ENCODE data around the gene ZNF608.
A peak's percentile ranks its signal among the peaks of the same experiment; 100 is the strongest.

Gene ZNF608

DNA sequence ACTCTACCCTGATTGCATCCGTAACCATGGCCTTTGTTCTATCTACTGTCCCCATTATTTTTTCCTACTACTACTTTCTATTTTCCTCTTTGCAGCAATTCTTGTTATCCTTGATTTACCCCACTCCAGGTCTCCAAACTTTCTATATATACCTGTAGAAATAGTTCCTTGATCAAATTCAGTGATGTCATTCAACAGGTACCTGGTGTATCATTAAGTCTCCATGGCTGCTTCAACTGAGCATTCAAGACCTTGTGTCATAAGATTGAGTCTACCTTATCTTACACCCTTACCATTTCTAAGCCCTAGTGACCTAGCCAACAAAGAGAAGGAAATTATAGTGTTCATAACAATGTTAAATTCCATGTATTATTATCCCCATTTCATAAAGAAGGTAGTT is 35.8 kb upstream of the ZNF608 start:
- no peak overlapping the region for H3K4me3 ChIP-seq
- no peak for DNase-seq (ENCODE audit: low read depth, low spot score)
- no peaks in the 10 kb centered on the region for H3K36me3 ChIP-seq (ENCODE audit: insufficient read depth, low read length)
- no peak overlapping the region for H3K27ac ChIP-seq
- no peaks in the 10 kb centered on the region for H3K9me3 ChIP-seq (ENCODE audit: low read depth, low read length)
- no peak overlapping the region for H3K9ac ChIP-seq (ENCODE audit: insufficient read length)
- TF ChIP-seq EZH2 (IDR thresholded peaks at IDR 0.05) (no peak), POLR2AphosphoS5 (IDR thresholded peaks at IDR 0.05; ENCODE audit: borderline replicate concordance, low read depth, low read length) (no peak), FOXP2 (optimal IDR thresholded peaks at IDR 0.05; ENCODE audit: control extremely low read depth, extremely low read length, insufficient read depth) (no peak)

DNA sequence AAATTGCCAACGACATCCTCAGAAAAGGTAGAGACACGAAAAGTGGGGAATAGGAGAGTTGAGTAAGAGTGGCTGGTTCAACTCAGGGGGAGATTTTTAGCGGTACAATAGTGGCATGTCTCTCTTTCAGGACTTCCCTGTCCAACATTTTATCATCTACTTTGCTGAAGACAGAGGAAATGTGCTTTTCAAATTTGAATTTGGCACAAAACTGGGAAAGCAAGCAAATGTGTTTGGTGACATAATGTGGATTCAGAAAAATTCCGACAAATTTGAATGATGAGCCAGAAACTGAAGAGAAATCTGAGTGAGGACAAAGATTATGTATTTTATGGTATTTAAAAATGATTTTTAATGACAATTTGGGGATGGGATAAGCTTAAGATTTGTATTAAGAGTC is 33.6 kb upstream of the ZNF608 start:
- no peak overlapping the region for H3K4me3 ChIP-seq
- H3K9ac ChIP-seq (ENCODE audit: insufficient read length): no peak overlapping the region
- H3K9me3 ChIP-seq (ENCODE audit: low read depth, low read length): no peaks in the 10 kb centered on the region
- no peaks in the 10 kb centered on the region for H3K36me3 ChIP-seq (ENCODE audit: insufficient read depth, low read length)
- no peak overlapping the region for H3K27ac ChIP-seq
- TF ChIP-seq EZH2 (IDR thresholded peaks at IDR 0.05) (no peak), FOXP2 (optimal IDR thresholded peaks at IDR 0.05; ENCODE audit: control extremely low read depth, extremely low read length, insufficient read depth) (no peak), POLR2AphosphoS5 (IDR thresholded peaks at IDR 0.05; ENCODE audit: borderline replicate concordance, low read depth, low read length) (no peak)
- DNase-seq (ENCODE audit: low read depth, low spot score): no peak

DNA sequence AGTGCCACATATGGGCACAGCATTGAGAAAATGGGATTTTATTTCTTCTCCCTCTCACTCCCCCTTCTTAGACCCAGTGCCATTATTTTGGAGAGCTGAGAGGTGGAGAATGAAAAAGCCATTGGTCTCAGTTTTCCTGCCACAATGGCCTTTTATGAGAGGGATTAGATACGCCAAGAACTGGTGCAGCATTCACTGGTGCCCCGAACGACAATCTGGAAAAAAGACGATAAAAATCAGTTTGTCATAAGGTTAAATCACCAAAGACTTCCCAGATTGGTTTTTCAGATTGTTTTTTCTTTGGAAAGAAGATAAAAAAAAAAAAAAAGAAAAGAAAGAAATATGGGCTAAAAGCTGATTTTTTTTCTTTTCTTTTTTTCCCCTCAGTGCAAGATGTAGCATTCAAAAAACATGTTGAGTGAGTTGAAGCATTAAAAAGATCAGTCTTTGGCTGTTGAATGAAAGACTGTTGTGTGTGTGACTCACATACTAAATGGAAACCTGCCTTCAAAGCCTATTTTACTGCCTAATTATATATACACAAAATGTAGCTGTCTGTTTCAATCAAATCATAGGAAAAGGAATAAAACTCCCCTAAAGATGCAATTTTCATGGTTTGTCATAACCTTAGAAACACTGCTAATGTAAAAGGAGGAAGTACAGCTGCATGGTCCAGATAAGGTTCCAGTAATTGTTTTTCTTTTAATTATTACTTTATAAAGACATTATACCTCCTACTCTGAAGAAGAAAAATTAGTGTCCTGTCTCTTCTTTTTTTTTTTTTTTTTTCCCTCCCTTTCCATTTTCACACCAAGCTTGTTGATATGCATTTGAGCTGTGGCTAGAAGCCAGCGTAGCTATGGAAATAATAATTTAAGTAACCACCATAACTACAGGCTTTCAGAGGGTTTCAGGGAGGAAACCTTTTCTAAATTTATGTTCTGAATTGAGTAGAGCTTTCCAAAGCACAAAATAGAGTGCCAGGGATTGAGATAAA is 27.2 kb upstream of the ZNF608 start:
- Histone ChIP-seq H3K4me3 (peak overlapping the region; percentile 29; the same call in 1 of the 2 replicates), H3K36me3 (ENCODE audit: insufficient read depth, low read length) (no peaks in the 10 kb centered on the region), H3K9ac (ENCODE audit: insufficient read length) (no peak overlapping the region), H3K27ac (no peak overlapping the region), H3K9me3 (ENCODE audit: low read depth, low read length) (no peaks in the 10 kb centered on the region)
- no peak for TF ChIP-seq POLR2AphosphoS5 (IDR thresholded peaks at IDR 0.05; ENCODE audit: borderline replicate concordance, low read depth, low read length)
- no peak for TF ChIP-seq FOXP2 (optimal IDR thresholded peaks at IDR 0.05; ENCODE audit: control extremely low read depth, extremely low read length, insufficient read depth)
- TF ChIP-seq EZH2 (IDR thresholded peaks at IDR 0.05): no peak
- no peak for DNase-seq (ENCODE audit: low read depth, low spot score)

DNA sequence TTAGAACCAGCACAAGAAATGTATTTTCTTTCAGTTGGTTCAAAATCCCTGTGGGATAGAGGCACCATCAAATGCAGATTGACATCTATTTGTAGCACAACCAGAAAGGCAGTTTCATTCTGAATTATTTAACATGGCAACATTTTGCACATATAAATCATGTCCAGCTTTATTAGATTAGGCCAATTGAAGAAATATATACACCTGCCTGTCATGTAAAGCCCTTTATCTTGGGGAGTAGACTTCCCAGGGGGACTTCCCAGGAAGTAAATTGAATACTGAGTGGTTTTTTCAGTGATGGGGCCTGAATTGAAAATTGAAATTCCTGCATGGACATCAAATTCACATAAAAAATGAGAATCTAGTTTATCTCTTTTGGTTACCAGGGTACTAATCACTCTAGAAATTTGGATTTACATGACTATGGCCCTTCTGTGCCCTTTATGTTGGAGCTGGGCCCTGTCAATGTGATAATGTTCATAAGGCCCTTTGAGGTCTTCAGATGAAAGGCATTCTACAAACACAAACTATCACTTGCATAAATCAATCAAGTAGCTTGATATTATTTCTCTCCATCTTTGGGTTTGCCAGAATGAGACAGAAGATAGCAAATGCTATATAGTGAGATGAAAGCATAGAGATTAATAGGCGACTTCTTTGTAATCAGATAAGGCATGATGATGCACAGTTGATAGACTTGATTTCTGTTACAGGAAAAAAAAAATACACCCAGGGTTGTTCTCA is 26.2 kb upstream of the ZNF608 start:
- Histone ChIP-seq H3K9ac (ENCODE audit: insufficient read length) (no peak overlapping the region), H3K27ac (no peak overlapping the region), H3K36me3 (ENCODE audit: insufficient read depth, low read length) (no peaks in the 10 kb centered on the region), H3K4me3 (no peak overlapping the region), H3K9me3 (ENCODE audit: low read depth, low read length) (no peaks in the 10 kb centered on the region)
- DNase-seq (ENCODE audit: low read depth, low spot score): no peak
- TF ChIP-seq EZH2 (IDR thresholded peaks at IDR 0.05) (no peak), POLR2AphosphoS5 (IDR thresholded peaks at IDR 0.05; ENCODE audit: borderline replicate concordance, low read depth, low read length) (no peak), FOXP2 (optimal IDR thresholded peaks at IDR 0.05; ENCODE audit: control extremely low read depth, extremely low read length, insufficient read depth) (no peak)

DNA sequence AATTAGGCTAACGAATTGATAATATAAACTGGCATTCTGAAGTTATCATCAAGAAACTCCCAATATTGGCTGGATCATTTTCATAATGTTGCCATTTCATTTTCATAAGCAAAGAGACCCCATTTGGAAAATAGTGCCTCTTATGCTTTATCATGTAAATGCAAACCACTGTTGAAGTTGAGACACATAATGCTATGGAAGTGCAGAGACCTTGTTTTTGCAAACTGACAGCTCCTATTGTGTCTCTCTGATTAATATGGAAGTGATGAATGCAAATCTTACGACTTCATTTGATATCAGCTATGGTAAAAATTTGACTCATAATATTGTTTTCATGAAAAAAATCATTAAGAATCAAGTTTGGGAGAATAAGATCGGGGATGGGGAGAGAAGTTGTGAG is 25.3 kb upstream of the ZNF608 start:
- TF ChIP-seq EZH2 (IDR thresholded peaks at IDR 0.05): no peak
- no peak for TF ChIP-seq POLR2AphosphoS5 (IDR thresholded peaks at IDR 0.05; ENCODE audit: borderline replicate concordance, low read depth, low read length)
- no peak for TF ChIP-seq FOXP2 (optimal IDR thresholded peaks at IDR 0.05; ENCODE audit: control extremely low read depth, extremely low read length, insufficient read depth)
- DNase-seq (ENCODE audit: low read depth, low spot score): no peak
- no peak overlapping the region for H3K9ac ChIP-seq (ENCODE audit: insufficient read length)
- no peaks in the 10 kb centered on the region for H3K9me3 ChIP-seq (ENCODE audit: low read depth, low read length)
- H3K27ac ChIP-seq: no peak overlapping the region
- H3K36me3 ChIP-seq (ENCODE audit: insufficient read depth, low read length): no peaks in the 10 kb centered on the region
- H3K4me3 ChIP-seq: no peak overlapping the region

DNA sequence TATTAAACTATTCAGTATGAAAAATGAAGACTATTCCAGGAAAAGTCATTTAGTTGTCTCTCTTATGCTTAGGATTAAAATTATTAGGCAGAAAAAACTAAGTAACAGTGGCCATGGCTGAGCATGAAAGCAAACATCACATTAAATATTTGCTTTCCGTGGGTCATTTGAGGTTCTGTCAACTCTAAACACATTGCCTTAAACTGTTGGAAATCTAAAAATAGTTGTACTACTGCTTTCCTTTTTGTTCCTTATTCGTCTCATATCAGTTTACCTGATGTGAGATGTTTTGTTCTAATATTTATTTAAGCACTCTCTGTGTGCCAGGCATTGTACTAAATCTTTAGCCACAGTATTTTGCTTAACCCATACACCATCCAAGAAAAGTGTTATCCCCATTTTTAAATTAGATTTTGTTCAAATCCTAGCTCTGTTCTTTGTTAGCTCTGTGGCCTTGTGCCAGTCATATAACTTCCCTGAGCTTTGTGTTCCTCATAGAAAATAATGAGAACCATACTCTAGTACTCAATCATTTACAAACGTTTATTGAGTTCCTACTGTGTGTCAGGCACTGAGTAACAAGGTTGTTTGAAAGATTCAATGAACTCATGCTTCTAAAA is 18.7 kb upstream of the ZNF608 start:
- TF ChIP-seq FOXP2 (optimal IDR thresholded peaks at IDR 0.05; ENCODE audit: control extremely low read depth, extremely low read length, insufficient read depth) (no peak), POLR2AphosphoS5 (IDR thresholded peaks at IDR 0.05; ENCODE audit: borderline replicate concordance, low read depth, low read length) (no peak), EZH2 (IDR thresholded peaks at IDR 0.05) (no peak)
- DNase-seq (ENCODE audit: low read depth, low spot score): no peak
- no peak overlapping the region for H3K9ac ChIP-seq (ENCODE audit: insufficient read length)
- H3K9me3 ChIP-seq (ENCODE audit: low read depth, low read length): no peaks in the 10 kb centered on the region
- H3K4me3 ChIP-seq: no peak overlapping the region
- no peaks in the 10 kb centered on the region for H3K36me3 ChIP-seq (ENCODE audit: insufficient read depth, low read length)
- no peak overlapping the region for H3K27ac ChIP-seq

DNA sequence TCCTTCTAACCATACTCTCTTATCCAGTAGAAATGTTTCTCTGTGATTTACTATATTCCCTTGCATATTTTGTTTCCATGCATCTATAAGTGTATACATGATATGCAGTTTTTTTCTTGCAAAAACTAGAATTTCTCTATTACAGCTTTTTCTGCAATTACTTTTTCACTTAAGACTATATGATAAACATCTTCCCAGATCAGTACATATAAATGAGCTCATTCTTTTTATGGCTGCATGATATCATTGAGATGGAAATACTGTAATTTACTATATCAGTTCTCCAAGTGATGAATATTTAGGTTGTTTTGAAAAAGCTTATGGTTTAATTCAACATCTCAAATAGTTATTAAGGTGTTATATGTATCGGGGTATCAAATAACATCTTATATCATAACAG is 18.1 kb upstream of the ZNF608 start:
- Histone ChIP-seq H3K9me3 (ENCODE audit: low read depth, low read length) (no peaks in the 10 kb centered on the region), H3K27ac (no peak overlapping the region), H3K4me3 (no peak overlapping the region), H3K36me3 (ENCODE audit: insufficient read depth, low read length) (no peaks in the 10 kb centered on the region), H3K9ac (ENCODE audit: insufficient read length) (no peak overlapping the region)
- no peak for DNase-seq (ENCODE audit: low read depth, low spot score)
- no peak for TF ChIP-seq POLR2AphosphoS5 (IDR thresholded peaks at IDR 0.05; ENCODE audit: borderline replicate concordance, low read depth, low read length)
- TF ChIP-seq EZH2 (IDR thresholded peaks at IDR 0.05): no peak
- no peak for TF ChIP-seq FOXP2 (optimal IDR thresholded peaks at IDR 0.05; ENCODE audit: control extremely low read depth, extremely low read length, insufficient read depth)

DNA sequence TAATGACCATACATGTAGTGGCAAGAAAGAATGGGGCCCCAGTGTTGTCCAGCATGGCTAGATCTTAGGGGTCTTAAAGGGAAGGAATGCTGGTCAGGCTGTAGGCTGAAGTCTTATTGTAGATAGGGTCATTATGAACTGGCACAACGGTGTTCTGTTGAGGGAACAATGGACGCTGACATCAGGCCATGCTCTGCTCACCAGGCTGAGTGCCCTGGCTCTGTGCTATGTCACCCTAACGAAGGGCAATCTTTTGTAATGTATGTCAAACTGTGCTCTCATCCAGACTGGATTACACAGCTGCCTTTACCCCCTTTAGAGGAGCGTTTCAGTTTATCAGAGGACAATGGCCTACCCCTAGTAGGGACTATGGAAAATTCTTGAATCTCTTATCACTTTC is 14.6 kb upstream of the ZNF608 start:
- no peak overlapping the region for H3K4me3 ChIP-seq
- no peak overlapping the region for H3K9ac ChIP-seq (ENCODE audit: insufficient read length)
- DNase-seq (ENCODE audit: low read depth, low spot score): no peak
- no peaks in the 10 kb centered on the region for H3K9me3 ChIP-seq (ENCODE audit: low read depth, low read length)
- no peak overlapping the region for H3K27ac ChIP-seq
- TF ChIP-seq EZH2 (IDR thresholded peaks at IDR 0.05): no peak
- no peak for TF ChIP-seq POLR2AphosphoS5 (IDR thresholded peaks at IDR 0.05; ENCODE audit: borderline replicate concordance, low read depth, low read length)
- H3K36me3 ChIP-seq (ENCODE audit: insufficient read depth, low read length): no peaks in the 10 kb centered on the region
